Fibroblast of lung (primary cell): ENCODE measurements around the gene ZBTB43.

Source experiments
- EZH2 ChIP-seq: IDR thresholded peaks from 2 replicates; pipeline ENCODE4 v1.5.1; 2012; ENCODE audit warnings: low read length, control low read depth, mild to moderate bottlenecking; ENCODE audit errors: missing control alignments
- TF ChIP-seq, protein P1 (sequence below), 2 donors: IDR thresholded peaks in 1 of 2; conservative IDR thresholded peaks in 1 of 2; 1 replicate in 1 of 2; 2 replicates in 1 of 2; pipeline ENCODE4 v1.5.1; 2011 to 2012; ENCODE audit warnings: low read length in 2 of 2, control low read depth in 1 of 2, inconsistent platforms in 1 of 2, low read depth in 1 of 2, mild to moderate bottlenecking in 1 of 2

DNA sequence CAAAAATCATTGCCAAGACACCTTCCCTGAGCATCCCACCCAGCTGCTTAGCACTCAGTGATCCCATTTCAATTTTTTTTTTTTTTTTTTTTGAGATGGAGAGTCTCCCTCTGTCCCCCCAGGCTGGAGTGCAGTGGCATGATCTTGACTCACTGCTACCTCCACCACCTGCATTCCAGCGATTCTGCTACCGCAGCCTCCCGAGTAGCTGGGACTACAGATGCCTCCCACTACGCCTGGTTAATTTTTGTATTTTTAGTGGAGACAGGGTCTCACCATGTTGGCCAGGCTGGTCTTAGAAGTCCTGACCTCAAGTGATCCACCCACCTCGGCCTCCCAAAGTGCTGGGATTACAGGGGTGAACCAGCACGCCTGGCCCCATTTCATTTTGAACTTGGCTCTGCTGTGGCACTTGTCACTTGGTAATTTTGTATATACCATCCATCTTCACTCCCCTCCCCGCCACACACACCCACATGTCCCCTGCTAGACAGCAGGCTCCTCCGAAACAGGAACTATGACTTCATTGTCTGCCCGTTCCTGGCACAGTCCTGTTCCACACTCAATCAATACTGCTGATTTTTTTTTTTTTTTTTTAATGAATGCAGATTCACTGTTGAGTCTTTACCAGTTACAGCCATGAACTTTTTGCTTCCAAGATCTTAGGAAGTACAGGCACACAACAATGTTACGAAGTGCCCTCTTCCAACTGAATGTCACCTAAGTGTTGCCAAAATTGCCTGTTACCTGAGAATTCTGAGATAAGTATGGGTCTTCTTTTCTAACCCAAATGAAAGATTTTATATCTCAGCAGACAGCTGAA, 38.3 kb downstream of the ZBTB43 start:
- TF ChIP-seq, protein P1, sequence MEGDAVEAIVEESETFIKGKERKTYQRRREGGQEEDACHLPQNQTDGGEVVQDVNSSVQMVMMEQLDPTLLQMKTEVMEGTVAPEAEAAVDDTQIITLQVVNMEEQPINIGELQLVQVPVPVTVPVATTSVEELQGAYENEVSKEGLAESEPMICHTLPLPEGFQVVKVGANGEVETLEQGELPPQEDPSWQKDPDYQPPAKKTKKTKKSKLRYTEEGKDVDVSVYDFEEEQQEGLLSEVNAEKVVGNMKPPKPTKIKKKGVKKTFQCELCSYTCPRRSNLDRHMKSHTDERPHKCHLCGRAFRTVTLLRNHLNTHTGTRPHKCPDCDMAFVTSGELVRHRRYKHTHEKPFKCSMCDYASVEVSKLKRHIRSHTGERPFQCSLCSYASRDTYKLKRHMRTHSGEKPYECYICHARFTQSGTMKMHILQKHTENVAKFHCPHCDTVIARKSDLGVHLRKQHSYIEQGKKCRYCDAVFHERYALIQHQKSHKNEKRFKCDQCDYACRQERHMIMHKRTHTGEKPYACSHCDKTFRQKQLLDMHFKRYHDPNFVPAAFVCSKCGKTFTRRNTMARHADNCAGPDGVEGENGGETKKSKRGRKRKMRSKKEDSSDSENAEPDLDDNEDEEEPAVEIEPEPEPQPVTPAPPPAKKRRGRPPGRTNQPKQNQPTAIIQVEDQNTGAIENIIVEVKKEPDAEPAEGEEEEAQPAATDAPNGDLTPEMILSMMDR (conservative IDR thresholded peaks at IDR 0.05 in 1 of 2, IDR thresholded peaks at IDR 0.05 in 1 of 2; ENCODE audit: low read depth in 1 of 2, low read length in 2 of 2) = no peak
- no peak for TF ChIP-seq EZH2
